A549 (cell line): ENCODE data around the gene RASA2. TPM values are rescaled to one million over a fixed set of nuclear protein-coding genes. Genes with fewer than 3 reads are reported as not detected.

ENCODE experiments used
- ATAC-seq, 2 experiments: fragments of 200-7000 bp in 1 of 2; fragments of >200 bp in 1 of 2; cut with Nextera tagmentation in 1 of 2; cut with Tn5 transposase in 1 of 2; 3 replicates each; pipeline versions ENCODE4 v1.8.0 to v1.9.1; 2018 to 2020; ENCODE audit warnings: mild to moderate bottlenecking in 1 of 2, moderate library complexity in 1 of 2
- CTCF ChIA-PET: fragments of 300-600 bp; sonication (Branson Sonifier 250); formaldehyde crosslinking; extraction: SDS; loops from one replicate; lab custom pipeline; 2021; ENCODE audit warnings: antibody characterized with exemption, inconsistent platforms; lab: Yijun Ruan, JAX
- POLR2A ChIA-PET: fragments of 350-600 bp; formaldehyde crosslinking; extraction: SDS; loops from one replicate; lab custom pipeline; 2021; ENCODE audit warnings: antibody characterized with exemption, inconsistent platforms; lab: Yijun Ruan, JAX
- DNase-seq, 2 experiments: peaks; one replicate each; pipeline versions ENCODE4 v3.0.0 to v3.0.0-alpha.2; 2011 to 2016; ENCODE audit warnings: low read depth in 1 of 2, low spot score in 1 of 2
- FAIRE-seq: peaks from 2 replicates; lab custom pipeline; 2011; peaks lifted over from hg19 to GRCh38; lab: Jason Lieb, UNC
- H3K27ac ChIP-seq, 2 experiments: fragments of >200 bp; sonication (Bioruptor Twin); formaldehyde crosslinking; 3 replicates each; pipeline ENCODE4 v1.5.1; 2016 to 2017
- H3K4me1 ChIP-seq: fragments of >200 bp; sonication (Bioruptor Twin); formaldehyde crosslinking; 3 replicates; pipeline ENCODE4 v1.6.1; 2016
- H3K4me2 ChIP-seq: fragments of >200 bp; sonication (Bioruptor Twin); formaldehyde crosslinking; 3 replicates; pipeline ENCODE4 v1.6.1; 2016
- H3K4me3 ChIP-seq: fragments of >200 bp; sonication (Bioruptor Twin); formaldehyde crosslinking; 3 replicates; pipeline ENCODE4 v1.5.1; 2016
- H3K9me3 ChIP-seq: fragments of >200 bp; sonication (Bioruptor Twin); formaldehyde crosslinking; 3 replicates; pipeline ENCODE4 v1.6.1; 2016
- CBX8 ChIP-seq: fragments of 200-600 bp; sonication (generic); IDR thresholded peaks from 2 replicates; pipeline ENCODE4 v1.6.1; 2016
- EHMT2 ChIP-seq: fragments of 200-600 bp; sonication (generic); IDR thresholded peaks from 2 replicates; pipeline ENCODE4 v1.6.1; 2016; ENCODE audit warnings: antibody characterized with exemption, low read depth, mild to moderate bottlenecking, moderate library complexity
- ELK1 ChIP-seq: fragments of 150-350 bp; IDR thresholded peaks from 2 replicates; pipeline ENCODE4 v1.6.1; 2014; ENCODE audit warnings: low read depth, mild to moderate bottlenecking, low read length
- ESRRA ChIP-seq: fragments of 150-350 bp; IDR thresholded peaks from 2 replicates; pipeline ENCODE4 v1.6.1; 2014; ENCODE audit warnings: mild to moderate bottlenecking, low read length, borderline replicate concordance
- FOSB ChIP-seq: fragments of 250-450 bp; sonication (Bioruptor Pico); IDR thresholded peaks from 2 replicates; pipeline ENCODE4 v1.5.0; 2020; ENCODE audit warnings: mild to moderate bottlenecking, moderate library complexity
- HDAC2 ChIP-seq: fragments of 200-600 bp; sonication (generic); IDR thresholded peaks from 2 replicates; pipeline ENCODE4 v1.6.1; 2016
- HOXB13 ChIP-seq: fragments of 250-450 bp; sonication (Bioruptor Pico); IDR thresholded peaks from 2 replicates; pipeline ENCODE4 v1.5.0; 2020; ENCODE audit warnings: low read depth, mild to moderate bottlenecking, moderate library complexity
- HOXB5 ChIP-seq: fragments of 250-450 bp; sonication (Bioruptor Pico); IDR thresholded peaks from 2 replicates; pipeline ENCODE4 v1.5.0; 2020; ENCODE audit warnings: mild to moderate bottlenecking, moderate library complexity
- KDM1A ChIP-seq: fragments of 200-600 bp; sonication (generic); IDR thresholded peaks from 2 replicates; pipeline ENCODE4 v1.6.1; 2016; ENCODE audit warnings: low read depth, mild to moderate bottlenecking
- MAFK ChIP-seq: fragments of 450-650 bp; IDR thresholded peaks from 2 replicates; pipeline ENCODE4 v1.6.1; 2014; ENCODE audit not compliant: partially characterized antibody
- MYC ChIP-seq: IDR thresholded peaks from 2 replicates; pipeline ENCODE4 v1.6.1; 2012; ENCODE audit warnings: mild to moderate bottlenecking, inconsistent platforms, low read length, improper control_type of control experiment, borderline replicate concordance
- NFE2L2 ChIP-seq: fragments of 150-350 bp; conservative IDR thresholded peaks from 2 replicates; pipeline ENCODE4 v1.6.1; 2014; ENCODE audit warnings: low read length
- NPAS2 ChIP-seq: fragments of 250-450 bp; sonication (Bioruptor Pico); IDR thresholded peaks from 2 replicates; pipeline ENCODE4 v1.8.0; 2022; ENCODE audit warnings: mild to moderate bottlenecking, moderate library complexity, borderline replicate concordance
- POLR2A ChIP-seq: IDR thresholded peaks from 2 replicates; pipeline ENCODE4 v1.6.1; 2012; ENCODE audit warnings: mild to moderate bottlenecking, low read length
- REST ChIP-seq: fragments of 200-600 bp; sonication (generic); IDR thresholded peaks from 2 replicates; pipeline ENCODE4 v1.6.1; 2016; ENCODE audit warnings: antibody characterized with exemption, mild to moderate bottlenecking, moderate library complexity
- RFX5 ChIP-seq: fragments of 450-650 bp; IDR thresholded peaks from 2 replicates; pipeline ENCODE4 v1.7.1; 2014; ENCODE audit warnings: antibody characterized with exemption, mild to moderate bottlenecking, moderate library complexity
- TP53 ChIP-seq: fragments of 250-450 bp; sonication (Bioruptor Pico); IDR thresholded peaks from 2 replicates; pipeline ENCODE4 v1.5.0; 2021; ENCODE audit warnings: mild to moderate bottlenecking, moderate library complexity
- WGBS: methylation state at CpG from one replicate; pipeline ENCODE4 v1.1.6; 2017; ENCODE audit errors: missing lambda C conversion rate; 5-methylcytosine and 5-hydroxymethylcytosine counted together
- polyA plus RNA-seq, 4 experiments: library from polyadenylated mRNA; depleted of rRNA in 3 of 4; stranded (reverse); fragments of >200 nt; fragmentation: RNase III in 1 of 4; extraction: RNeasy Plus Mini Kit Qiagen cat#74134 plus additional on column Dnase treatment in 1 of 4; gene quantifications; 2 replicates in 3 of 4; 3 replicates in 1 of 4; pipeline ENCODE4 v1.2.3, GENCODE V29; 2011 to 2017
- TF ChIP-seq, protein P1 (sequence below): IDR thresholded peaks from 2 replicates; pipeline ENCODE4 v1.6.1; 2012; ENCODE audit warnings: low read depth, borderline replicate concordance
- TF ChIP-seq, protein P2 (sequence below): fragments of >200 bp; sonication (Bioruptor Twin); formaldehyde crosslinking; IDR thresholded peaks from 3 replicates; pipeline ENCODE4 v1.5.1; 2016

RASA2 gene
- polyA plus RNA-seq, 2 of the 4 experiments (the other 2 are of a cell fraction) = 6.7 to 12.0 TPM

- no peak overlapping the region for H3K4me2 ChIP-seq
- H3K9me3 ChIP-seq = peaks cover 18% of the 10 kb centered on the region; the same call in 2 of the 3 replicates
- POLR2A ChIA-PET = no interaction called here
- no peak for FAIRE-seq
- CTCF ChIA-PET = no interaction called here
- DNase-seq = no peak
- ATAC-seq = no peak
- H3K4me3 ChIP-seq = no peak overlapping the region
- TF ChIP-seq HDAC2 (no peak), MYC (no peak), NFE2L2 (no peak), REST (no peak), TP53 (no peak), POLR2A (no peak), ELK1 (no peak), CBX8 (no peak)
- TF ChIP-seq, protein P1, sequence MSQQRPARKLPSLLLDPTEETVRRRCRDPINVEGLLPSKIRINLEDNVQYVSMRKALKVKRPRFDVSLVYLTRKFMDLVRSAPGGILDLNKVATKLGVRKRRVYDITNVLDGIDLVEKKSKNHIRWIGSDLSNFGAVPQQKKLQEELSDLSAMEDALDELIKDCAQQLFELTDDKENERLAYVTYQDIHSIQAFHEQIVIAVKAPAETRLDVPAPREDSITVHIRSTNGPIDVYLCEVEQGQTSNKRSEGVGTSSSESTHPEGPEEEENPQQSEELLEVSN = no peak
- TF ChIP-seq, protein P2, sequence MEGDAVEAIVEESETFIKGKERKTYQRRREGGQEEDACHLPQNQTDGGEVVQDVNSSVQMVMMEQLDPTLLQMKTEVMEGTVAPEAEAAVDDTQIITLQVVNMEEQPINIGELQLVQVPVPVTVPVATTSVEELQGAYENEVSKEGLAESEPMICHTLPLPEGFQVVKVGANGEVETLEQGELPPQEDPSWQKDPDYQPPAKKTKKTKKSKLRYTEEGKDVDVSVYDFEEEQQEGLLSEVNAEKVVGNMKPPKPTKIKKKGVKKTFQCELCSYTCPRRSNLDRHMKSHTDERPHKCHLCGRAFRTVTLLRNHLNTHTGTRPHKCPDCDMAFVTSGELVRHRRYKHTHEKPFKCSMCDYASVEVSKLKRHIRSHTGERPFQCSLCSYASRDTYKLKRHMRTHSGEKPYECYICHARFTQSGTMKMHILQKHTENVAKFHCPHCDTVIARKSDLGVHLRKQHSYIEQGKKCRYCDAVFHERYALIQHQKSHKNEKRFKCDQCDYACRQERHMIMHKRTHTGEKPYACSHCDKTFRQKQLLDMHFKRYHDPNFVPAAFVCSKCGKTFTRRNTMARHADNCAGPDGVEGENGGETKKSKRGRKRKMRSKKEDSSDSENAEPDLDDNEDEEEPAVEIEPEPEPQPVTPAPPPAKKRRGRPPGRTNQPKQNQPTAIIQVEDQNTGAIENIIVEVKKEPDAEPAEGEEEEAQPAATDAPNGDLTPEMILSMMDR = no peak
- H3K4me1 ChIP-seq = peaks cover 31% of the 10 kb centered on the region
- H3K27ac ChIP-seq = no peak overlapping the region
Observed at GRCh38 chr3:141542989-141543388, 56.2 kb downstream of the RASA2 start.

DNA sequence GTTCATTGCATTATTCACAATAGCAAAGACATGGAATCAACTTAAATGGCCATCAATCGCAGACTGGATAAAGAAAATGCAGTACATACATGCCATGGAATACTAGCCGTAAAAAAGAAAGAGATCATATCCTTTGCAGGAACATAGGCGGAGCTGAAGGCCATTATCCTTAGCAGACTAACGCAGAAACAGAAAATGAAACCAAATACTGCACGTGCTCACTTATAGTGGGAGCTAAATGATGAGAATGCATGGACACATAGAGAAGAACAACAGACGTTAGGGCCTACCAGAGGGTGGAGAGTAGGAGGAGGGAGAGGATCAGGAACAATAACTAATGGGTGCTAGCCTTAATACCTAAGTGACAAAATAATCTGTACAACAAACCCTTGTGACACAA, 57.9 kb downstream of the RASA2 start:
- Histone ChIP-seq H3K27ac (no peak overlapping the region), H3K4me2 (no peak overlapping the region), H3K9me3 (peaks cover 19% of the 10 kb centered on the region; the same call in 2 of the 3 replicates), H3K4me3 (no peak overlapping the region), H3K4me1 (peaks cover 14% of the 10 kb centered on the region)
- ChIA-PET CTCF (interaction anchor here (1.2 to 1.3 kb wide), 3 partner anchors 16 to 90 kb away, joined by 3 to 8 read pairs (median 5); no protein-coding TSS in a partner anchor), POLR2A (no interaction called here)
- no peak for ATAC-seq
- peak; percentile 59 for FAIRE-seq
- WGBS = 94% methylated on average over 6 of the region's 6 CpGs
- no peak for DNase-seq
- TF ChIP-seq ESRRA (no peak), TP53 (no peak), MAFK (no peak), EHMT2 (no peak), NPAS2 (no peak), RFX5 (no peak), HOXB13 (CRISPR knock-in tag) (no peak), FOSB (CRISPR knock-in tag) (no peak), HOXB5 (CRISPR knock-in tag) (no peak), KDM1A (no peak)
